ENCODE data around the gene NDUFB2.

Gene NDUFB2

GRCh38 chr7:140696680-140697446 lies at the start of gene NDUFB2 (continued):
- peak; percentile 98 for TF ChIP-seq ZNF501 (tag by site-specific recombination; IDR thresholded peaks at IDR 0.05)
- peak; percentile 99 for TF ChIP-seq ZNF335 (tag by site-specific recombination; conservative IDR thresholded peaks at IDR 0.05)
- peak; percentile 50; the same call in 1 of the 2 replicates for TF ChIP-seq ZNF18 (tag by site-specific recombination; IDR thresholded peaks at IDR 0.05)
- TF ChIP-seq ZNF658 (tag by site-specific recombination; IDR thresholded peaks at IDR 0.05): no peak
- no peak for TF ChIP-seq ZNF138 (tag by site-specific recombination; IDR thresholded peaks at IDR 0.05; ENCODE audit: borderline replicate concordance)
- TF ChIP-seq ZBTB7A (tag by site-specific recombination; IDR thresholded peaks at IDR 0.05; ENCODE audit: low read depth): peak; percentile 90
- peak; percentile 74 for TF ChIP-seq ZNF341 (tag by site-specific recombination; IDR thresholded peaks at IDR 0.05; ENCODE audit: low read depth)
- peak; percentile 81 for TF ChIP-seq ZNF692 (tag by site-specific recombination; IDR thresholded peaks at IDR 0.05)
- TF ChIP-seq ZNF184 (tag by site-specific recombination; IDR thresholded peaks at IDR 0.05): 0 out of 2 replicates have a peak, but pooled peaks have one; percentile 25
- TF ChIP-seq ZNF26 (tag by site-specific recombination; IDR thresholded peaks at IDR 0.05): no peak
- TF ChIP-seq ZNF223 (tag by site-specific recombination; IDR thresholded peaks at IDR 0.05): no peak
- TF ChIP-seq ZNF785 (tag by site-specific recombination; IDR thresholded peaks at IDR 0.05): 0 out of 2 replicates have a peak, but pooled peaks have one; percentile 72
- TF ChIP-seq GLIS2 (tag by site-specific recombination; IDR thresholded peaks at IDR 0.05): peak; percentile 96
- peak; percentile 7; the same call in 1 of the 2 replicates for TF ChIP-seq FEZF1 (tag by site-specific recombination; IDR thresholded peaks at IDR 0.05)
- TF ChIP-seq ZNF654 (tag by site-specific recombination; IDR thresholded peaks at IDR 0.05; ENCODE audit: low read depth): no peak
- no peak for TF ChIP-seq ZNF555 (tag by site-specific recombination; conservative IDR thresholded peaks at IDR 0.05)
- TF ChIP-seq GFI1B (tag by site-specific recombination; IDR thresholded peaks at IDR 0.05): no peak
- no peak for TF ChIP-seq BCL11B (tag by site-specific recombination; IDR thresholded peaks at IDR 0.05; ENCODE audit: low read depth)
- TF ChIP-seq ZSCAN5A (tag by site-specific recombination; IDR thresholded peaks at IDR 0.05): peak; percentile 20; the same call in 1 of the 2 replicates
- TF ChIP-seq ZNF677 (tag by site-specific recombination; IDR thresholded peaks at IDR 0.05): no peak
- TF ChIP-seq ZNF112 (tag by site-specific recombination; IDR thresholded peaks at IDR 0.05): no peak
- TF ChIP-seq ZNF629 (tag by site-specific recombination; IDR thresholded peaks at IDR 0.05): peak; percentile 99
- no peak for TF ChIP-seq ZNF521 (tag by site-specific recombination; IDR thresholded peaks at IDR 0.05)
- peak; percentile 52; the same call in 1 of the 2 replicates for TF ChIP-seq MZF1 (tag by site-specific recombination; IDR thresholded peaks at IDR 0.05; ENCODE audit: borderline replicate concordance)
- peak; percentile 87 for TF ChIP-seq YY1 (tag by site-specific recombination; IDR thresholded peaks at IDR 0.05)
- TF ChIP-seq ZNF37A (tag by site-specific recombination; IDR thresholded peaks at IDR 0.05): no peak
- TF ChIP-seq ZNF266 (tag by site-specific recombination; IDR thresholded peaks at IDR 0.05; ENCODE audit: low read depth): no peak
- TF ChIP-seq, protein P1, sequence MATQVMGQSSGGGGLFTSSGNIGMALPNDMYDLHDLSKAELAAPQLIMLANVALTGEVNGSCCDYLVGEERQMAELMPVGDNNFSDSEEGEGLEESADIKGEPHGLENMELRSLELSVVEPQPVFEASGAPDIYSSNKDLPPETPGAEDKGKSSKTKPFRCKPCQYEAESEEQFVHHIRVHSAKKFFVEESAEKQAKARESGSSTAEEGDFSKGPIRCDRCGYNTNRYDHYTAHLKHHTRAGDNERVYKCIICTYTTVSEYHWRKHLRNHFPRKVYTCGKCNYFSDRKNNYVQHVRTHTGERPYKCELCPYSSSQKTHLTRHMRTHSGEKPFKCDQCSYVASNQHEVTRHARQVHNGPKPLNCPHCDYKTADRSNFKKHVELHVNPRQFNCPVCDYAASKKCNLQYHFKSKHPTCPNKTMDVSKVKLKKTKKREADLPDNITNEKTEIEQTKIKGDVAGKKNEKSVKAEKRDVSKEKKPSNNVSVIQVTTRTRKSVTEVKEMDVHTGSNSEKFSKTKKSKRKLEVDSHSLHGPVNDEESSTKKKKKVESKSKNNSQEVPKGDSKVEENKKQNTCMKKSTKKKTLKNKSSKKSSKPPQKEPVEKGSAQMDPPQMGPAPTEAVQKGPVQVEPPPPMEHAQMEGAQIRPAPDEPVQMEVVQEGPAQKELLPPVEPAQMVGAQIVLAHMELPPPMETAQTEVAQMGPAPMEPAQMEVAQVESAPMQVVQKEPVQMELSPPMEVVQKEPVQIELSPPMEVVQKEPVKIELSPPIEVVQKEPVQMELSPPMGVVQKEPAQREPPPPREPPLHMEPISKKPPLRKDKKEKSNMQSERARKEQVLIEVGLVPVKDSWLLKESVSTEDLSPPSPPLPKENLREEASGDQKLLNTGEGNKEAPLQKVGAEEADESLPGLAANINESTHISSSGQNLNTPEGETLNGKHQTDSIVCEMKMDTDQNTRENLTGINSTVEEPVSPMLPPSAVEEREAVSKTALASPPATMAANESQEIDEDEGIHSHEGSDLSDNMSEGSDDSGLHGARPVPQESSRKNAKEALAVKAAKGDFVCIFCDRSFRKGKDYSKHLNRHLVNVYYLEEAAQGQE (tag by site-specific recombination; IDR thresholded peaks at IDR 0.05): peak; percentile 53; the same call in 1 of the 2 replicates
- peak; percentile 18; the same call in 1 of the 2 replicates for TF ChIP-seq ZNF146 (tag by site-specific recombination; IDR thresholded peaks at IDR 0.05)
- peak; percentile 84 for TF ChIP-seq GLIS1 (tag by site-specific recombination; IDR thresholded peaks at IDR 0.05)
